Glomerular endothelial cell (primary cell): ENCODE results near the gene PRR13. TPM values are rescaled to one million over a fixed set of nuclear protein-coding genes. Genes with fewer than 3 reads are reported as not detected.
A peak's percentile ranks its signal among the peaks of the same experiment; 100 is the strongest.
"Not testable (repeated sequence)": the region's sequence is repeated elsewhere in the genome, so short reads cannot be mapped to it uniquely, and the experiment has no call there.

Source experiments
- DNase-seq: peaks from one replicate; pipeline ENCODE4 v3.0.0-alpha.2; 2011; ENCODE audit warnings: low read depth, low spot score; ENCODE audit errors: extremely low read depth
- total RNA-seq: library from RNA; depleted of rRNA; stranded (reverse); fragments of >200 nt; gene quantifications from 2 replicates; pipeline ENCODE4 v1.2.3, GENCODE V29; 2015

Gene PRR13
- total RNA-seq, 1 donor from 2014 or later: 55.0 TPM

DNA sequence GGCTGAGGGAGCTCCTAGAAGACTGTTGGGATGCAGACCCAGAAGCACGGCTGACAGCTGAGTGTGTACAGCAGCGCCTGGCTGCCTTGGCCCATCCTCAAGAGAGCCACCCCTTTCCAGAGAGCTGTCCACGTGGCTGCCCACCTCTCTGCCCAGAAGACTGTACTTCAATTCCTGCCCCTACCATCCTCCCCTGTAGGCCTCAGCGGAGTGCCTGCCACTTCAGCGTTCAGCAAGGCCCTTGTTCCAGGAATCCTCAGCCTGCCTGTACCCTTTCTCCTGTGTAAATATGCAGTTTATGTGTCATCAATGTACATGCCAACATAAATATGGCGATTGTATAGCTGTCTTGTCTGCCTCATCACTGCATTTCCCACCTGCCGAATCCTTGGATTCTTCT, 10.3 kb upstream of the PRR13 start:
- no peak for DNase-seq

GRCh38 chr12:53435326-53435725, 6.2 kb upstream of the PRR13 start:
- DNase-seq: not testable (repeated sequence)

DNA sequence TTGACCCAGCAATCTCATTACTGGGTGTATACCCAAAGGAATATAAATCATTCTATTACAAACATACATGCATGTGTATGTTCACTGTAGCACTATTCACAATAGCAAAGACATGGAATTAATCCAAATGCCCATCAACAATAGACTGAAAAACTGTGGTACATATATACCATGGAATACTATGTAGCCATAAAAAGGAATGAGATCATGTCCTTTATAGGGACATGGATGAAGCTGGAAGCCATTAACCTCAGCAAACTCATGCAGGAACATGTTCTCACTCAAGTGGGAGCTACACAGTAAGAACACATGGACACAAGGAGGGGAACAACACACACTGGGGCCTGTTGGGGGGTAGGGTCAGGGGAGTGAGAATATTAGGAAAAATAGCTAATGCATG, 2.0 kb upstream of the PRR13 start:
- not testable (repeated sequence) for DNase-seq

DNA sequence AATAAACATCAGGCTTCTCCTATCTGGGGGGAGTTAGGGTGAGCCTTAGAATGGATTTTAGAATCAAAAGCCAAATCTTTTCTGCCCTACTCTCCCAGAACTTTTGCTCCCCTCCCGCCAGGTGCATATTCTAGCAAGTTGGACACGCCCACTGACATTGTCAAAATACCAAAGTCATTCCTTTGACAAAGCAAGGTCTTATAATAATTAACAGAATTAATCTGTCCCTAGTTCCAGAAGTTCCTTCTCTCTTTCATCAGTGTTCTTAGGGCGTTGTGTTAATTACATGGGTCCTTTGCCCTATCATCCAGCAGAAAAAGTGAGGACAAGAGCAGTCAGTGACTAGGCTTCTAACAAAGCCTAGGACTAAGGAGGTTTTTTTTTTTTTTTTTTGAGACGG, 2.4 kb downstream of the PRR13 start:
- no peak for DNase-seq

DNA sequence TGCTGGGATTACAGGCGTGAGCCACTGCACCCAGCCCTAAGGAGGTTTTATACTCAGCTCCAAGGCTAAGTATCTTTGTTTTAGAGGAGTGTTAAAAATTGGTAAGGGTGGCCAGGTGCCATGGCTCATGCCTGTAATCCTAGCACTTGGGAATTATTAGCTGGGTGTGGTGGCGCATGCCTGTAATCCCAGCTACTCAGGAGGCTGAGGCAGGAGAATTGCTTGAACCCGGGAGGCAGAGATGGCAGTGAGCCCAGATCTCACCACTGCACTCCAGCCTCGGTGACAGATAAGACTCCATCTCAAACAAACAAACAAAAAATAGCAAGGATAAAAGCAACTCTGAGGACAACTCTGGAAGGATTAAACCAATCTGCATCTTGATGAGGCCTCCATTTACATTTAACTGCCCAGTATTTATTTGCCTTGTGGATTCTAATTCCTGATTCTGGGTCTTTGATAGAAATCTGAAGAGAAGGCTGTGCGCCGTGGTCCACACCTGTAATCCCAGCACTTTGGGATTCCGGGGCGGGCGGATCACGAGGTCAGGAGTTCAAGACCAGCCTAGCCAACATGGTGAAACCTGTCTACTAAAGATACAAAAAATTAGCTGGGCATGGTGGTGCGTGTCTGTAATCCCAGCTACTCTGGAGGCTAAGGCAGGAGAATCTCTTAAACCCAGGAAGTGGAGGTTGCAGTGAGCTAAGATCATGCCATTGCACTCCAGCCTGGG, 3.2 kb downstream of the PRR13 start:
- DNase-seq: not testable (repeated sequence)

DNA sequence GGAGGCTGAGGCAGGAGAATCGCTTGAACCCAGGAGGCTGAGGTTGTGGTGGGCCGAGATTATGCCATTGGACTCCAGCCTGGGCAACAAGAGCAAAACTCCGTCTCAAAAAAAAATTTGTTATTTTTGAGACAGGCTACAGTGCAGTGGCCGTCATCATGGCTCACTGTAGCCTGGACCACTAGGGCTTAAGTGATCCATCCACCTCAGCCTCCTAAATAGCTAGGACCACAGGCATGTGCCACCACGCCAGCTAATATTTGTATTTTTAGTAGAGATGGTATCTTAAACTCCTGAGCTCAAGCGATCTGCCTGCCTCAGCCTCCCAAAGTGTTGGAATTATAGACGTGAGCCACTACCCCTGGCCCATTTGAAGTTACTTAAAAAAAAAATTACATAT, 9.4 kb downstream of the PRR13 start:
- DNase-seq: no peak

- peak; percentile 91 for DNase-seq
These were observed 10.2 kb downstream of the PRR13 start, which contains the start of gene PCBP2 for GRCh38 chr12:53451661-53452158. Gene PCBP2 (plus strand): TSS chr12:53452102. CDS start chr12:53454801, 2,699 bp downstream.

DNA sequence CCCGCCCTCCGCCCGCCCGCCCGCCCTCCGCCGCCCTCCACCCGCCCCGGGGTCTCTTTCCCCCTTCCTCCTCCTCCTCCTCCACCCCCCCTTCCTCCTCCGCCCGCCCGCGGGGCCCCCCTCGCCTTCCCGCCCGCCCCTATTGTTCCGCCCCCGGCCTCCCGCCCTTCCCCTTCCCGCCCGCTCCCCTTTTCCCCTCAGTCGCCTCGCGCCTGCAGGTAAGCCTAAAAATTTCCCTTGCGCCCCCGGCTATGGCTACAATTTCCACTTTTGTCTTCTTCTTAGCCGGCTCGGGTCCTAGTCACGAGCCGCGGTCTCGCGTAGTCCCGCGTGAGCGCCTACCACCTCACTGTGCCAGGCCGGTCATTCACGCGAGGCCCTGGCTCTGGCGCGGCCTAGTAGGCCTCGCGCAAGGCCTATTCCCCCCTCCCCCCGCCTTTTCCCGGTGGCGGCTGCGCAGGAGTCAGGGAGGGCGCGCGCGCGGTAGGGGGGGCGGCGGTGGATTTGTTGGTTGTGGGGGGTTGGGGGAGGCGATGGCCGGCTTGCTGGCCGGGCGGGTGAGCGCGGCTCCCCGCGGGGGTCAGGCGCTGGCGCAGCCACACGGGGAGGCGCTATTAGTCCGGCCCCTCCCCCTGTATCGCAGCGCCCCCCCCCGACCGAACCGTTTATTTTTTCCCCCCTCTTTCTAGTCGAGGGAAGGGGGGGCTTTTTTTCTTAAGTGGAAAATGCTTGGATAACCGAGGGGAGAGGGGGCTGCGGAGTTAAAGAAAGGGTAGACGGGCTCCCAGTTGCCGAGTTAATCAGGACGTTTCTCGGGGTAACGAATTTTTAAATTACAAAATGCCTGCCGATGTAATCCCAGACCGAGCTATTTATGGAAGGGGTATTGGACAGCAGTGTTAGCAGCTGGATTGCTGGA, 10.9 kb downstream of the PRR13 start:
- DNase-seq: no peak

- no peak for DNase-seq
These were observed 12.6 kb downstream of the PRR13 start for GRCh38 chr12:53453953-53454640.

DNA sequence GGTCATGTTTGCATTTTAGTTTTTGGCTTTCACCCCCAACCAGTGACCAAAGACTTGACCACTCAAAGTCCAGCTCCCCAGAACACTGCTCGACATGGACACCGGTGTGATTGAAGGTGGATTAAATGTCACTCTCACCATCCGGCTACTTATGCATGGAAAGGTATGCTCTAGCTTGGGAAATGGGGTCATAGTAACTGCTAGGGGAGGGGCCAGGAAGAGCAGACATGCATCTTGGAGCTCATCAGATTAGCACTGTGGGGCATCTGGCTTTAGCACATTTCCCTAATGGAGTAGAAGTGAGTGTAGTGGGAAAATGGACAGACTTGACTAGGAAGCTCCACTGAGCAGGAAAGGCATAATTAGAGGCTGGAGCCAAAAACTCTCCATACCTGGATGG, 13.2 kb downstream of the PRR13 start:
- no peak for DNase-seq

- no peak for DNase-seq
These were observed 15.3 kb downstream of the PRR13 start for GRCh38 chr12:53456654-53457366.

GRCh38 chr12:53459097-53459496, 17.6 kb downstream of the PRR13 start:
- DNase-seq: no peak

- DNase-seq: no peak
These were observed 19.5 kb downstream of the PRR13 start for GRCh38 chr12:53461059-53461458.

GRCh38 chr12:53461591-53461990, 20.1 kb downstream of the PRR13 start:
- no peak for DNase-seq

DNA sequence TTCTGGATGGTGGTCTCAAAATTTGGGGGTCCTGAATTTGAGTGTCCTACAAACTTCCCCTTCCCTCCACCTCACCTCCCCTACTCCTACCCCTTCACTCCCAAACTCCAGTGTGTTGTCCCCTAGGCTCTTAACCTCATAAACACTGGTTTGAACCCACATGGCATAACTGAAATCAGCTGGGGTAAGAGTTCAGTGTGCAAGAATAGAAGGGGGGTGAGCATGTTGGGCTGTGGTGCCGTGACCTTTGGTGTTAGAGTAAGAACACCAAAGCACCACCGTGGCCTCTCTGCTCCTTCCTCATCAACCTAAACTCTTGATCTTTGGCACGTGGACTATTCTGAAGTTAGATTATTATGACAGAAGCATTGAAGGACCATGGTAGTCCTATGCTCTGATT, 21.4 kb downstream of the PRR13 start:
- no peak for DNase-seq

DNA sequence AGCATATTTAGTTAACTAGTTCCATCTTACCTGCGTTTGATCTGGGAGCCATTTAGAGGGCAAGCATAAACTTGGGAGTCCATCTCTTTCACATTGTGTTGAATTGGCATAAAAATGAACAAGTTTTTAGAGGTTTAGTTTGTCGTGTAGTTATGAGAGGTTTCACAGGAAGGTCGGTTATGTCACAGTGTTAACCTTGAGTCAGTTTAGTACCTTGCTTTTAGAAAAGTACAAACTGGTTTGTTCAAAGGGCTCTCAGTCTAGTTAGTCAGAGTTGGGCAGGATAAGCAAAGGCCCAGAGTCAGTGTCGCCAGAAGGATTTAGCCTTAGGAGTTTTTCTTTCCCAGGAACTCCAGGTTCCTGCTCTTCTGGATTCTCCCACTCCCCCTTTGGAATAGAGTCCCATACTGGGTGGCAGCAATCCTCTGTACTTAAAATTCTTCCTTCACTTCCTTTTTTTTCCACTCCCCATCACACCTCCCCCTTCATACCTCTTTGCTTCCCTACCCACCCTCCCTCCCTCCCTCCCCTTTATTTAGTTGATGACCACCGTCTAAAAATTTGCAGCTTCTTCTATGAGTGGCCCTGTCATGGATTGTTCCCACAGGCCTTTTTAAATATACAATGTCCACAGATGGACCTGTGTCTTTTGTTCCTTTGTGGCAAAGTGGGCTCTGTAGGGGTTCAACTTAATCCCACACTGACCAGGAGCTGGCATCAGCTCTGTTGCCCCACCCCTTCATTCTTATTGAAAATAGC, 22.4 kb downstream of the PRR13 start:
- no peak for DNase-seq

GRCh38 chr12:53464685-53465418, 23.3 kb downstream of the PRR13 start:
- DNase-seq: no peak

DNA sequence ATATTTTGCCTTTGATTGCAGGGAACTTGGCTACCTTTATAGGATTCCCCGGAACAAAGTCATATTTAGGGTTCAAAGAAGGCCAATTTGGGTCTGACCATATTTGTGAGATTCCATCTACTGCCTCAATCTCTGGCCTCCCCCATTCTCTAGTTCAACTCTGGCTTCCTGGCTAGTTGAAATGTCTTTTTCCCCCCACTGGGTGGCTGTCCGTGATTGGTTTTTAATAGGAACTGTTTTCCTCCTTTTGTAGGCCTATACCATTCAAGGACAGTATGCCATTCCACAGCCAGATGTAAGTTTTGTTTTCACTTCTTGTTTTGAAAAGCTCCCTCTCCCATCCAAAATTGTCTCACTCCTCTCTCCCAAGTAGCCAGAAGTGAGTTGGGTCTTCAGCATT, 24.1 kb downstream of the PRR13 start:
- no peak for DNase-seq

DNA sequence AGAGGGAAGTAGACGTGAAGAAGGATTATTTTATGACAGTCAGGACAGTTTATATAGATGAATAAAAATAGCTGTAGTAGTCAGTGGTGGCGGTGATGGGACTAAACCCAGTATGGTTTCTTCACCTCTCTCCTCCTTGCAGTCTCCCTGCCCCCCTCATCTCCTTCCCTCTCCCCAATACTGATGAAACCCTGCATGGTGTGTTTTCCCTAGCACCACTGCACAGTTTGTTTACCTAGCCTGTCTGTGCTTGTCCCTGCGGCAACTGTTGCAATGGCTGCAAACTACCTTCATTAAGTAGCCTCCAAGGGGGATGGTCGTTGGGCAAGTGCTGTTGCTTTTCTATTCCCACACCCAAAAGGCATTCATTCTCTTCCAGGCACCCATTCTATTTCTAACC, 25.1 kb downstream of the PRR13 start:
- DNase-seq: no peak
